ENCODE results near the gene CLIC4.

DNA sequence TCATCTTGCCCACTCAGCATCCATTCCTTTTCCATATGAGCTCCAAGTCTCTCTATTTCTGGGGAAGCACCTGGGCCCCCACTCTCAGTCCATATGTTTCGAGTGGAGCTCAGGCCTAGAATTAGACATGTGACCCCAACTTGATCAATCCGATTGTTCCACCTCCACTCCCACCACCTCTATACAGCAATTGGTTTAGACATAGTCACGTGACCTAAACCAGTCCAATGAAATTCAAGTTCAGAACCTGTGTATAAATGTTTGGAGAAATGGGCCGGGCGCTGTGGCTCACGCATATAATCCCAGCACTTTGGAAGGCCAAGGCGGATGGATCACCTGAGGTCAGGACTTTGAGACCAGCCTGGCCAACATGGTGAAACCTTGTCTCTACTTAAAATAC, 29.6 kb upstream of the CLIC4 start:
- TF ChIP-seq, protein P1, sequence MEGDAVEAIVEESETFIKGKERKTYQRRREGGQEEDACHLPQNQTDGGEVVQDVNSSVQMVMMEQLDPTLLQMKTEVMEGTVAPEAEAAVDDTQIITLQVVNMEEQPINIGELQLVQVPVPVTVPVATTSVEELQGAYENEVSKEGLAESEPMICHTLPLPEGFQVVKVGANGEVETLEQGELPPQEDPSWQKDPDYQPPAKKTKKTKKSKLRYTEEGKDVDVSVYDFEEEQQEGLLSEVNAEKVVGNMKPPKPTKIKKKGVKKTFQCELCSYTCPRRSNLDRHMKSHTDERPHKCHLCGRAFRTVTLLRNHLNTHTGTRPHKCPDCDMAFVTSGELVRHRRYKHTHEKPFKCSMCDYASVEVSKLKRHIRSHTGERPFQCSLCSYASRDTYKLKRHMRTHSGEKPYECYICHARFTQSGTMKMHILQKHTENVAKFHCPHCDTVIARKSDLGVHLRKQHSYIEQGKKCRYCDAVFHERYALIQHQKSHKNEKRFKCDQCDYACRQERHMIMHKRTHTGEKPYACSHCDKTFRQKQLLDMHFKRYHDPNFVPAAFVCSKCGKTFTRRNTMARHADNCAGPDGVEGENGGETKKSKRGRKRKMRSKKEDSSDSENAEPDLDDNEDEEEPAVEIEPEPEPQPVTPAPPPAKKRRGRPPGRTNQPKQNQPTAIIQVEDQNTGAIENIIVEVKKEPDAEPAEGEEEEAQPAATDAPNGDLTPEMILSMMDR (IDR thresholded peaks at IDR 0.05; ENCODE audit: low read depth, low read length, missing input control), result no peak
- TF ChIP-seq YY1 (IDR thresholded peaks at IDR 0.05) (no peak), TAF1 (conservative IDR thresholded peaks at IDR 0.05) (no peak)
- TF ChIP-seq, protein P2, sequence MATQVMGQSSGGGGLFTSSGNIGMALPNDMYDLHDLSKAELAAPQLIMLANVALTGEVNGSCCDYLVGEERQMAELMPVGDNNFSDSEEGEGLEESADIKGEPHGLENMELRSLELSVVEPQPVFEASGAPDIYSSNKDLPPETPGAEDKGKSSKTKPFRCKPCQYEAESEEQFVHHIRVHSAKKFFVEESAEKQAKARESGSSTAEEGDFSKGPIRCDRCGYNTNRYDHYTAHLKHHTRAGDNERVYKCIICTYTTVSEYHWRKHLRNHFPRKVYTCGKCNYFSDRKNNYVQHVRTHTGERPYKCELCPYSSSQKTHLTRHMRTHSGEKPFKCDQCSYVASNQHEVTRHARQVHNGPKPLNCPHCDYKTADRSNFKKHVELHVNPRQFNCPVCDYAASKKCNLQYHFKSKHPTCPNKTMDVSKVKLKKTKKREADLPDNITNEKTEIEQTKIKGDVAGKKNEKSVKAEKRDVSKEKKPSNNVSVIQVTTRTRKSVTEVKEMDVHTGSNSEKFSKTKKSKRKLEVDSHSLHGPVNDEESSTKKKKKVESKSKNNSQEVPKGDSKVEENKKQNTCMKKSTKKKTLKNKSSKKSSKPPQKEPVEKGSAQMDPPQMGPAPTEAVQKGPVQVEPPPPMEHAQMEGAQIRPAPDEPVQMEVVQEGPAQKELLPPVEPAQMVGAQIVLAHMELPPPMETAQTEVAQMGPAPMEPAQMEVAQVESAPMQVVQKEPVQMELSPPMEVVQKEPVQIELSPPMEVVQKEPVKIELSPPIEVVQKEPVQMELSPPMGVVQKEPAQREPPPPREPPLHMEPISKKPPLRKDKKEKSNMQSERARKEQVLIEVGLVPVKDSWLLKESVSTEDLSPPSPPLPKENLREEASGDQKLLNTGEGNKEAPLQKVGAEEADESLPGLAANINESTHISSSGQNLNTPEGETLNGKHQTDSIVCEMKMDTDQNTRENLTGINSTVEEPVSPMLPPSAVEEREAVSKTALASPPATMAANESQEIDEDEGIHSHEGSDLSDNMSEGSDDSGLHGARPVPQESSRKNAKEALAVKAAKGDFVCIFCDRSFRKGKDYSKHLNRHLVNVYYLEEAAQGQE (IDR thresholded peaks at IDR 0.05), result no peak
